Suppressor macrophage treated with lipopolysaccharide for 1 hour (primary cell): ENCODE measurements around the gene RAPGEF4.
A peak's percentile ranks its signal among the peaks of the same experiment; 100 is the strongest.

Experiments used
- DNase-seq, 3 donors: peaks; one replicate each; pipeline ENCODE4 v3.0.0-alpha.2; 2020 to 2022

The RAPGEF4 gene

GRCh38 chr2:172735582-172736423 is at the start of gene RAPGEF4:
Gene RAPGEF4 (plus strand): TSS chr2:172735845. CDS start chr2:172735984, 139 bp downstream.
- DNase-seq = peak in 1 of 3 donors; percentile 36

GRCh38 chr2:172693037-172693436 is 42.6 kb upstream of the RAPGEF4 start:
- DNase-seq = peak; percentile 90 to 96 (median 93)

- DNase-seq = peak; percentile 65 to 72 (median 71)
Measured at GRCh38 chr2:172693529-172694455, 41.9 kb upstream of the RAPGEF4 start.

- DNase-seq = no peak
Measured at GRCh38 chr2:172697296-172697695, 38.3 kb upstream of the RAPGEF4 start.

DNA sequence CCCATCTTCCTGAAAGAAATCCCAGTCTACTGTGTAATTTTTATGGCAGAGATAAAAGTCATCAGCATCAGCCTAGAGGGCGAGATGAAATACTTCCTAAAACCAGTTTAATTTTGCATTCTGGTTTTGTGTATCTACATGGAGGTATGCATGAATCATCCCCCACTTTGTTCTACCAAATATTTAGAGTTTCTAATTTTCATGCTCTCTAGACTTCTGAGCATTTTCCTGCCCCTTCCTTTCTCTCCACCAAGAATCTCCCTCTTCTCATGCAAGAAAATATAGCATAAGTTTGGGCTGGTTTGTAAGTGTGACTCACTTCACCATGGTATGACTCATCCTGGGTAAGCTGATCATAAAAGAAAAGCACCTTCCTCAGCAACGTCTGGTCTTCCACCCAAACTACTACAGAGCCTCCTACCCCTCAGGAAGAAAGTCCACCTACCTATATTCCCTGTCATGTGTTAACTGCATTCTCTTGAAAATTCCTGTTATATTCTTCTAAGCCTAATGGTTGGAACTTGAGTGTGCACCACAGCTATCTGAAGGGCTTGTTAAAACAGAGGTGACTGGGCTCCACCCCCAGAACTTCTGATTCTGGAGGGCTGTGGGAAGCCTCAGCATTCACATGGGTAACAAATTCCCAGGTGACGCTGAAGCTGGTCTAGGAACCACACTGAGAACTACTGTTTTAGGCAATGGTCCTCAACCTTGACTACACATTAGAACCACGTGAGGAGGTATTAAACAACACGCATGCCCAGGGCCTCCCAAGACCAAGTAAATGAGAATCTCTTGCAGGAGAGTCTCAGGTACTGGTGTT is 37.4 kb upstream of the RAPGEF4 start:
- peak; percentile 70 to 82 (median 75) for DNase-seq

GRCh38 chr2:172701250-172701649 is 34.4 kb upstream of the RAPGEF4 start:
- no peak for DNase-seq

DNA sequence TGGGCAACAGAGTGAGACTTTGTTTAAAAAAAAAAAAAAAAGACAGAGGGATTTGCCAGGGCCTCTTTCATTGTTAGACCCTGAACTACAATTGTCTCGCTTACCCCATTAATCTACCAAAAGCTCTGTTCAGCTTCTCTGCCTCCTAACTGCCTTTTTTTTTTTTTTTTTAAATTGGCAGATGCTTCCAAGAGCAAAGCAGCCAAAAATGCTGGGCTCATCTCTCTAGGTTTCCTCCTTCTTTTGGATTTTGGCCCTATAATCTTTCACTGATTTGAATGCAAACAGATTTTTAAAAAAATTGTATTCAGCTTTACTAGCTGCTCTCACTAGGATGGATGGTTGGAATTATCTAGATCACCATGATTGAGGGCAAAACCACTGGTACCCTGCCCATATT is 33.2 kb upstream of the RAPGEF4 start:
- no peak for DNase-seq

- DNase-seq = peak; percentile 50 to 67 (median 57)
Measured at GRCh38 chr2:172704072-172704936, 31.3 kb upstream of the RAPGEF4 start.

DNA sequence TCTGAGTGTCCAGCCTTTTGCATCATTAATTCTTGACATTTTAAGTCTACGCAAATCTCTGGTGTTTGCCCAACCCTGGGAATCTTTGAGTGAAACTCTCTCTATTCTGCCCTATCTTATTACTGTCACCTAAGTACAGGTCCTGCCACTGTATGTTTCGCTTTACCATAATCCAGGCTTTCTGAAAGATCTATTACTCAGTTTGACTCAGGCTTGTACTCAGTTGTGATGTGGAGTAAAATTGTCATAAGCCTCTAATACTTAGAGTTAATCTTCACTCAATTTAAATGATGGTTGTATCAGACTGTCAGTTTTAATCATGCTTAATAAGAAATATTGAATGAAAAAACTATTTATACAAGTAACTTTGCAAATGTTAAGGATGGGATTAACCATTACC is 30.3 kb upstream of the RAPGEF4 start:
- no peak for DNase-seq

- DNase-seq = no peak
Measured at GRCh38 chr2:172708247-172708646, 27.4 kb upstream of the RAPGEF4 start.

GRCh38 chr2:172709566-172710291 is 25.9 kb upstream of the RAPGEF4 start:
- peak in 1 of 3 donors; percentile 11 for DNase-seq

GRCh38 chr2:172710584-172711047 is 25.0 kb upstream of the RAPGEF4 start:
- peak; percentile 57 to 62 (median 61) for DNase-seq

GRCh38 chr2:172711110-172711509 is 24.5 kb upstream of the RAPGEF4 start:
- peak in 1 of 3 donors; percentile 3 for DNase-seq

DNA sequence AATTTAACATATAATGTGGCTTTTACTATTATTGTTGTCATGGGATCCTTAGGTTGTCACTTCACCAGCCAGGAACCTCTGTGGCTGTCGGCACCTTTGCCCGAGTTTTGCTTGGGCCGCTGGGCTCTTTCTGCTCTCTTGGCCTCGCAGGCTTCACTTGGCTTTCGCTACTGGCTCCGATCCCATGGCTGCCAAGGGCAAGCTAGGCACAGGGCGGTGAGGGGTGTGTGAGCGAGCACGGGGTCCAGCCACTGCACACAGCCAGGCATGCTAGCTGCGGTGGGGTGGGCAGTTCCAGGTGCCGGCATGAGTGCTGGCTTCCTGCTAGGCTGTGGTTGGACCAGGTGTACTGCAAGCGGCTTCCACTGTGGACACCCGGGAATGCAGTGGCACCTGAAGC is 23.4 kb upstream of the RAPGEF4 start:
- DNase-seq = peak in 1 of 3 donors; percentile 11

- peak in 1 of 3 donors; percentile 15 for DNase-seq
Measured at GRCh38 chr2:172713365-172713875, 22.2 kb upstream of the RAPGEF4 start.

- no peak for DNase-seq
Measured at GRCh38 chr2:172722481-172722880, 13.2 kb upstream of the RAPGEF4 start.

DNA sequence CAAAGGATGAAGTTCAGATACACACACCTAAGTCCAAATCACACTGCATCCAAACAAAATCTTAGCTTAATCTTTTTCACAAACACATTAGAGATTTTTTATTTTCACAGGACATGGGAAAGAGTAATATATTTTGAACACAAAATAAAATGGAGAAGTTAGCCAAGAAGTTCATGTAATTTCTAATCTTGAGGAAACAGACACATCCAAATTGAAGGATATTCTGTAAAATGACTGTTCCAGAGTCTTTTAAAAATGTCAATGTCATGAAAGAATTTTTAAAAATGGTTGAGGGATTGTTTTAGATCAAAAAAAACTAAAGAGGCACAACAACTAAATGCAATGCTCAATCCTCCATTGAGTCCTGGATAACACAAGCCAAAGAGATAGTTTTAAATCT is 12.4 kb upstream of the RAPGEF4 start:
- DNase-seq = no peak

GRCh38 chr2:172724724-172725123 is 10.9 kb upstream of the RAPGEF4 start:
- DNase-seq = no peak

DNA sequence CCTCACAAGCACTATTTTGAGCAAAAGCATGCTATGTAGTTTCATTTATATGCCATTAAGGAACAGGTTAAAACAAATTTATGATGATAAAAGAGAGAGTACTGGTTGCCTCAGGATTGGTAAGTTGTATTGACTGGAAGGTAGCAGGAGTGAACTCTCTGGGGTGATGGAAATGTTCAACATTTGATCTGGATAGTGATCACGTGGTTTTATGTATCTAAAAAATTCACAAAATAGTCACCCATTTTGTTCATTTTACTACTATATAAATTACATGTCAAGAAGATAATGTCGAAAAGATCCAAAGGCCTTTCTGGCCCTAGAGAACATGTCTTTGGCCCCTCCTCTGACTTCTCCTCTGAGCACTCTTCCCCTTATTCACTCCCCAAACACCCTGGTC is 10.4 kb upstream of the RAPGEF4 start:
- no peak for DNase-seq

GRCh38 chr2:172725746-172726145 is 9.9 kb upstream of the RAPGEF4 start:
- no peak for DNase-seq
